Uterus (tissue), 4 donors: ENCODE data around the gene CAPZA1. TPM values are rescaled to one million over a fixed set of nuclear protein-coding genes. Genes with fewer than 3 reads are reported as not detected.

Experiments used
- DNase-seq, 2 donors: peaks; one replicate each; pipeline ENCODE4 v3.0.0-alpha.2; 2019 to 2020
- H3K27ac ChIP-seq, 2 donors: fragments of 200-600 bp; sonication (generic); 1 replicate in 1 of 2; 2 replicates in 1 of 2; pipeline ENCODE4 v1.5.1; 2016 to 2018
- H3K27me3 ChIP-seq, 2 donors: fragments of 200-600 bp; sonication (generic); one replicate each; pipeline ENCODE4 v1.5.1; 2018 to 2019; ENCODE audit warnings: control low read depth in 1 of 2
- H3K36me3 ChIP-seq, 2 donors: fragments of 200-600 bp; sonication (generic); one replicate each; pipeline ENCODE4 v1.5.1; 2019; ENCODE audit warnings: control low read depth in 1 of 2
- H3K4me1 ChIP-seq, 2 donors: fragments of 200-600 bp; sonication (generic); one replicate each; pipeline ENCODE4 v1.5.1; 2018 to 2019; ENCODE audit warnings: control low read depth in 1 of 2
- H3K4me3 ChIP-seq, 2 donors: fragments of 200-600 bp; sonication (generic); 1 replicate in 1 of 2; 2 replicates in 1 of 2; pipeline ENCODE4 v1.5.1; 2018 to 2019; ENCODE audit warnings: mild to moderate bottlenecking in 1 of 2
- H3K9me3 ChIP-seq, 2 donors: fragments of 200-600 bp; sonication (generic); one replicate each; pipeline ENCODE4 v1.5.1; 2019; ENCODE audit warnings: control low read depth in 1 of 2
- POLR2A ChIP-seq, 2 donors: fragments of 450-650 bp; IDR thresholded peaks; one replicate each; pipeline ENCODE4 v1.6.1; 2016; ENCODE audit warnings: antibody characterized with exemption in 2 of 2, mild to moderate bottlenecking in 1 of 2, moderate library complexity in 1 of 2
- intact Hi-C: fragments of 100-400 bp; cut with DNase I; formaldehyde crosslinking; loops from one replicate; pipeline ENCODE4 v1.15.1; 2023; ENCODE audit warnings: low total_unique reads
- total RNA-seq, 4 donors: library from RNA; depleted of rRNA in 3 of 4; stranded (reverse); fragments of >200 nt in 3 of 4; gene quantifications; one replicate each; pipeline versions ENCODE4 v1.1.0 to v1.2.4, GENCODE V29; 2014 to 2023
- TF ChIP-seq, protein P1 (sequence below), 4 experiments: fragments of 200-600 bp in 2 of 4; fragments of 450-650 bp in 2 of 4; sonication (generic) in 2 of 4; IDR thresholded peaks; one replicate each; pipeline ENCODE4 v1.5.1; 2016 to 2019; ENCODE audit warnings: antibody characterized with exemption in 4 of 4, mild to moderate bottlenecking in 2 of 4, moderate library complexity in 1 of 4
- donor health status: DM: yes; HTN: yes; CAD: no.

The CAPZA1 gene
- total RNA-seq, 4 donors from 2014 or later: 60.6 to 503 (median 151) TPM

- H3K4me3 ChIP-seq: no peak overlapping the region
- intact Hi-C loops: loop anchor here (10.0 kb wide), 1 partner anchor 247 kb away; no protein-coding TSS in a partner anchor
- H3K9me3 ChIP-seq: no peaks in the 10 kb centered on the region
- H3K27ac ChIP-seq: no peak overlapping the region
- TF ChIP-seq, protein P1, sequence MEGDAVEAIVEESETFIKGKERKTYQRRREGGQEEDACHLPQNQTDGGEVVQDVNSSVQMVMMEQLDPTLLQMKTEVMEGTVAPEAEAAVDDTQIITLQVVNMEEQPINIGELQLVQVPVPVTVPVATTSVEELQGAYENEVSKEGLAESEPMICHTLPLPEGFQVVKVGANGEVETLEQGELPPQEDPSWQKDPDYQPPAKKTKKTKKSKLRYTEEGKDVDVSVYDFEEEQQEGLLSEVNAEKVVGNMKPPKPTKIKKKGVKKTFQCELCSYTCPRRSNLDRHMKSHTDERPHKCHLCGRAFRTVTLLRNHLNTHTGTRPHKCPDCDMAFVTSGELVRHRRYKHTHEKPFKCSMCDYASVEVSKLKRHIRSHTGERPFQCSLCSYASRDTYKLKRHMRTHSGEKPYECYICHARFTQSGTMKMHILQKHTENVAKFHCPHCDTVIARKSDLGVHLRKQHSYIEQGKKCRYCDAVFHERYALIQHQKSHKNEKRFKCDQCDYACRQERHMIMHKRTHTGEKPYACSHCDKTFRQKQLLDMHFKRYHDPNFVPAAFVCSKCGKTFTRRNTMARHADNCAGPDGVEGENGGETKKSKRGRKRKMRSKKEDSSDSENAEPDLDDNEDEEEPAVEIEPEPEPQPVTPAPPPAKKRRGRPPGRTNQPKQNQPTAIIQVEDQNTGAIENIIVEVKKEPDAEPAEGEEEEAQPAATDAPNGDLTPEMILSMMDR (IDR thresholded peaks at IDR 0.05): no peak
- TF ChIP-seq POLR2A (IDR thresholded peaks at IDR 0.05): no peak
- H3K4me1 ChIP-seq: peaks cover 0 to 13% of the 10 kb centered on the region in 2 donors
- no peaks in the 10 kb centered on the region for H3K27me3 ChIP-seq
- no peaks in the 10 kb centered on the region for H3K36me3 ChIP-seq
- no peak for DNase-seq
These were observed 92.6 kb downstream of the CAPZA1 start for GRCh38 chr1:112712191-112712590.

DNA sequence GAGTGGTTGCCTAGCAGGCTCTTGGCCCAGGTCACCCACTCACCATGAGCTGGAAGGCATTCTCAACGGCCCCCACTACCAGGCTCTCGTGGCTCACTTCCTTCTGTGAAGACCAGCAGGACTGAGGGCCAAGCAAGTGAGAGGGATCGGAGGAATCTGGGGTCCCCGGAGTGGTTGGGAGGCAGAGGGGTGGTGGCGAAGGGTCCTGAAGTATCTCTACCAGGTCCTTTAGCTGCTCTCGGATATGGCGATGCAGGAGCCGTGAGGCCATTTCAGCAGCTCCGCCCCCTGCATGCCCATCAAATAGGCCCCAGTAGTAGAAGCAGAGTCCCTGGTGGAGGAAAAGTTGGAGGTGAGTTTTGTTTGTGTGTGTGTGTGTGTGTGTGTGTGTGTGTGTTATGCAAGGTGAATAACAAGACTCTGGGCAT, 93.1 kb downstream of the CAPZA1 start:
- DNase-seq: no peak

GRCh38 chr1:112713466-112714312, 94.1 kb downstream of the CAPZA1 start:
- DNase-seq: peak in 1 of 2 donors; percentile 24
- Histone ChIP-seq H3K4me3 (peak overlapping the region; percentile 39 to 70), H3K9me3 (no peaks in the 10 kb centered on the region), H3K36me3 (no peaks in the 10 kb centered on the region), H3K27ac (peak overlapping the region in 1 of 2 donors; percentile 15), H3K4me1 (peaks cover 0 to 13% of the 10 kb centered on the region in 2 donors), H3K27me3 (no peaks in the 10 kb centered on the region)
- intact Hi-C loops: loop anchor here (10.0 kb wide), 1 partner anchor 249 kb away; no protein-coding TSS in a partner anchor
- no peak for TF ChIP-seq POLR2A (IDR thresholded peaks at IDR 0.05)
- TF ChIP-seq, protein P1 (IDR thresholded peaks at IDR 0.05): no peak

More for the DNA sequence above, 93.1 kb downstream of the CAPZA1 start:
- no peaks in the 10 kb centered on the region for H3K36me3 ChIP-seq
- no peak overlapping the region for H3K27ac ChIP-seq
- TF ChIP-seq POLR2A (IDR thresholded peaks at IDR 0.05): no peak
- TF ChIP-seq, protein P1 (IDR thresholded peaks at IDR 0.05): no peak
- no peaks in the 10 kb centered on the region for H3K9me3 ChIP-seq
- no peaks in the 10 kb centered on the region for H3K27me3 ChIP-seq
- intact Hi-C loops: loop anchor here (10.0 kb wide), 1 partner anchor 248 kb away; no protein-coding TSS in a partner anchor
- no peak overlapping the region for H3K4me3 ChIP-seq
- peaks cover 0 to 13% of the 10 kb centered on the region in 2 donors for H3K4me1 ChIP-seq

DNA sequence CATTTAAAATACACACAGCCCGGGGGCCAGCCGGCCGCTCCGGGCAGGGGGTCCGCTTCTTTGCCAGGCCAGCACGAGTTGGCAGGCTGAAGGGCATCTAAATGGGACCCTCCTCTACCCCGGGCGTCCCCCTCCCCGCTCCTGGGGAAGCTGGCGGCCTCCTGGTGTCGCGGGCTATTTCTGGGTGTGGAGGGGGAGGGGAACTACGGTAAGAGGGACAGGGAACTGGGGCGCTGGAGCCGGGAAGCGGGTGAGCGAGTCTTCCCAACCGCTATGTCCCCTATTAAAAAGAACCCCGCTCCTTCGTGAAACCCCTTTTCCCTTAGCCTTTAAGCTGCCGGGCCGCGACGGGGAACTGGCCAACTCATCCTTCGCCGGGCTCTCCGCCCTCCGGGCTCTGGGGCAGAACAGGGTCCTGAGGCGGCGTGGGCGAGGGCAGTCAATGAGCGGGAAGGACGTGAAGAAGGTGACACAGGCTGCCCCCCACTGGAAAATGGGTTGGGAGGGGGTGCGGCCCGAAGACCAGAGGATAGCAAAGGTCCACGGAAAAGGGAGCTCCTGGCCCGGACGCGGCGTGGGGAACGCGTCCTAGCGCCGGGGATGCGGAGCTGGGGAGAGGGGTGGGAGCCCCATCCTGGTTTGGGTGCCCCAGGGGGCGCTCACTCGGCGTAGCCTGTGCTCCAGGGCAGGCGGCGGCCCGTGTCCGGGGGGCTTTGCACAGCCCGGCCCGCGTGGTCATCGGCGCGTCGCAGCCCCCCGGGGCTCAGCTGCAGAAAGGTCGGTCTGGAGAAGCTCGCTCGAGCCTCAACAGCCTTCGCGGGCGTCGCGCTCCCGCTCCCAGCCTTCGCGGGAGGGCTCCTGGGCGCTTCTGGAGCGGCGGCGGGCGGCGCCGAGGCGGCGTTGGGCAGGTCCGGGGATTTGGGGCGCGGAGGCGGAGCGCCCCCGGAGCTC, 95.0 kb downstream of the CAPZA1 start:
- Histone ChIP-seq H3K4me1 (peaks cover 0 to 13% of the 10 kb centered on the region in 2 donors), H3K9me3 (no peaks in the 10 kb centered on the region), H3K27me3 (no peaks in the 10 kb centered on the region), H3K27ac (peak overlapping the region; percentile 15 to 79), H3K36me3 (no peaks in the 10 kb centered on the region), H3K4me3 (peak overlapping the region; percentile 39 to 70)
- DNase-seq: peak in 1 of 2 donors; percentile 41
- intact Hi-C loops: loop anchor here (5.0 to 10.0 kb wide), 2 partner anchors 243 to 250 kb away; partner anchors contain the start of gene SLC16A1
- TF ChIP-seq, protein P1 (IDR thresholded peaks at IDR 0.05): peak in 1 of 4 experiments; percentile 7
- TF ChIP-seq POLR2A (IDR thresholded peaks at IDR 0.05): peak in 1 of 2 donors; percentile 20
